Neural progenitor cell (in vitro differentiated cells): ENCODE measurements around the gene SPDYE16.

ENCODE experiments used
- EZH2 ChIP-seq: fragments of 200-600 bp; sonication (generic); IDR thresholded peaks from 2 replicates; pipeline ENCODE4 v1.6.1; 2017; ENCODE audit warnings: antibody characterized with exemption, mild to moderate bottlenecking, moderate library complexity
- EZH2phosphoT487 ChIP-seq: fragments of 200-600 bp; sonication (generic); IDR thresholded peaks from 2 replicates; pipeline ENCODE4 v1.6.1; 2017; ENCODE audit warnings: antibody characterized with exemption
- TF ChIP-seq, protein P1 (sequence below): fragments of 200-600 bp; sonication (generic); IDR thresholded peaks from 2 replicates; pipeline ENCODE4 v1.5.1; 2017; ENCODE audit warnings: antibody characterized with exemption, mild to moderate bottlenecking

DNA sequence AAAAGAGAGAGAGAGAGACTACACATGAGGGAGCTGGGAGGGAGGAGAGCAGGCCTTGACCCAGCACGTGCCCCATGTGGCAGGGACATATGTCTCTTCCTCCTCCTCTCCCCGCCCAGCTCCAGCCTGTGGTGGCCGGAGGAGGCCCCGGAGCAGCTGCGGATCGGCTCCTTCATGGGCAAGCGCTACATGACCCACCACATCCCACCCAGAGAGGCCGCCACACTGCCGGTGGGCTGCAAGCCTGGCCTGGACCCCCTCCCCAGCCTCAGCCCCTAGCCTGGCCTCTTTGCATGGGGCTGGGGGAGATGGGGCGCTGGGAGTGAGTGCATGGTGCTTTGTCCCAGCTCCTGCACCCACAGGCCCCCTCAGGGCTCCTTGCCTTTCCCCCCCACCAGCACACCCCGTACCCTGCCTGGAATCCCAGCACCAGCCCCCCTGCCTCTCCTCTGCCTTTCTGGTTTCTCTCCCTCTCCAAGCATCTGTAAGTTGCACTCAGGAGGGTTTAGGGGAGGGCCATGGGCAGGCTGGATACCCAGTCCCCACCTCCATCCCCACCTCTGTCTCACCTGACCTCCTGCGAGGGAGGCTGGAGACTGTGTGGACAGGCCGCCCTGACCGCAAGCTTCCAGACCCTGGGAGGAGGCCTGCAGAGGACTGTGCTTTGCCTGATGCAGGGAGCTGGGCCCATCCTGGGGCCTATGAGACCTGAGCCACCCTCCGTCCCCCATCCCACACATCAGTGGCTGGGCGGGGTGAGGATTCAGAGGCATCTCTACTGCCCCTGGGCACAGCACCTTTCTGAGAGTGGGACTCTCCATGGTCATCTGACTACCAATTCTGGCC, 27.9 kb downstream of the SPDYE16 start:
- TF ChIP-seq, protein P1, sequence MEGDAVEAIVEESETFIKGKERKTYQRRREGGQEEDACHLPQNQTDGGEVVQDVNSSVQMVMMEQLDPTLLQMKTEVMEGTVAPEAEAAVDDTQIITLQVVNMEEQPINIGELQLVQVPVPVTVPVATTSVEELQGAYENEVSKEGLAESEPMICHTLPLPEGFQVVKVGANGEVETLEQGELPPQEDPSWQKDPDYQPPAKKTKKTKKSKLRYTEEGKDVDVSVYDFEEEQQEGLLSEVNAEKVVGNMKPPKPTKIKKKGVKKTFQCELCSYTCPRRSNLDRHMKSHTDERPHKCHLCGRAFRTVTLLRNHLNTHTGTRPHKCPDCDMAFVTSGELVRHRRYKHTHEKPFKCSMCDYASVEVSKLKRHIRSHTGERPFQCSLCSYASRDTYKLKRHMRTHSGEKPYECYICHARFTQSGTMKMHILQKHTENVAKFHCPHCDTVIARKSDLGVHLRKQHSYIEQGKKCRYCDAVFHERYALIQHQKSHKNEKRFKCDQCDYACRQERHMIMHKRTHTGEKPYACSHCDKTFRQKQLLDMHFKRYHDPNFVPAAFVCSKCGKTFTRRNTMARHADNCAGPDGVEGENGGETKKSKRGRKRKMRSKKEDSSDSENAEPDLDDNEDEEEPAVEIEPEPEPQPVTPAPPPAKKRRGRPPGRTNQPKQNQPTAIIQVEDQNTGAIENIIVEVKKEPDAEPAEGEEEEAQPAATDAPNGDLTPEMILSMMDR: no peak
- TF ChIP-seq EZH2: no peak
- TF ChIP-seq EZH2phosphoT487: no peak
